ENCODE data around the gene BHLHA9. TPM values are rescaled to one million over a fixed set of nuclear protein-coding genes. Genes with fewer than 3 reads are reported as not detected.

Gene BHLHA9
- total and polyA plus RNA-seq, 8 donors: not detected

DNA sequence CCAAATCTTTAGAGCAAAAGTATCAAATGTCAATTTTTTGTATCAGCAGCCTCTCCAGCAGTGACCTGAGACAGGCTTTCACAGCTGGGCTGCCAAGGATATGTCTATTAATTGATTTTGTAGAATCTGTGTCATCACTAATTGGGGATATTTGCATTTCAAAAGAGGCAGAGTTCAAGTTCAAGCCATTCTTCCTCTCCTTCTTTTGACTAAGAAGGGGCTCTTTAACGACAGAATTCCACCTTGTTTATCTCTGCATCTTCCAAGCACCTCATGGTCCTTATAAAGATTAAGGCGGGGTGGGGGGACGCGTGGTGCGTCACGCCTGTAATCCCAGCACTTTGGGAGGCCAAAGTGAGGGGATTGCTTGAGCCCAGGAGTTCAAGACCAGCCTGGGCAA, 15.2 kb upstream of the BHLHA9 start:
- intact Hi-C loops (cut with DNase I): no loop called here
- DNase-seq (no peak), ATAC-seq (no peak)
- no peaks in the 10 kb centered on the region for H3K36me3 ChIP-seq
- H3K4me1 ChIP-seq: peaks cover 0 to 37% of the 10 kb centered on the region in 2 donors
- TF ChIP-seq, protein P1, sequence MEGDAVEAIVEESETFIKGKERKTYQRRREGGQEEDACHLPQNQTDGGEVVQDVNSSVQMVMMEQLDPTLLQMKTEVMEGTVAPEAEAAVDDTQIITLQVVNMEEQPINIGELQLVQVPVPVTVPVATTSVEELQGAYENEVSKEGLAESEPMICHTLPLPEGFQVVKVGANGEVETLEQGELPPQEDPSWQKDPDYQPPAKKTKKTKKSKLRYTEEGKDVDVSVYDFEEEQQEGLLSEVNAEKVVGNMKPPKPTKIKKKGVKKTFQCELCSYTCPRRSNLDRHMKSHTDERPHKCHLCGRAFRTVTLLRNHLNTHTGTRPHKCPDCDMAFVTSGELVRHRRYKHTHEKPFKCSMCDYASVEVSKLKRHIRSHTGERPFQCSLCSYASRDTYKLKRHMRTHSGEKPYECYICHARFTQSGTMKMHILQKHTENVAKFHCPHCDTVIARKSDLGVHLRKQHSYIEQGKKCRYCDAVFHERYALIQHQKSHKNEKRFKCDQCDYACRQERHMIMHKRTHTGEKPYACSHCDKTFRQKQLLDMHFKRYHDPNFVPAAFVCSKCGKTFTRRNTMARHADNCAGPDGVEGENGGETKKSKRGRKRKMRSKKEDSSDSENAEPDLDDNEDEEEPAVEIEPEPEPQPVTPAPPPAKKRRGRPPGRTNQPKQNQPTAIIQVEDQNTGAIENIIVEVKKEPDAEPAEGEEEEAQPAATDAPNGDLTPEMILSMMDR (IDR thresholded peaks at IDR 0.05): no peak
- no peaks in the 10 kb centered on the region for H3K9me3 ChIP-seq
- no peak overlapping the region for H3K27ac ChIP-seq
- H3K27me3 ChIP-seq: peaks cover 0 to 46% of the 10 kb centered on the region in 2 donors
- H3K4me3 ChIP-seq: no peak overlapping the region

DNA sequence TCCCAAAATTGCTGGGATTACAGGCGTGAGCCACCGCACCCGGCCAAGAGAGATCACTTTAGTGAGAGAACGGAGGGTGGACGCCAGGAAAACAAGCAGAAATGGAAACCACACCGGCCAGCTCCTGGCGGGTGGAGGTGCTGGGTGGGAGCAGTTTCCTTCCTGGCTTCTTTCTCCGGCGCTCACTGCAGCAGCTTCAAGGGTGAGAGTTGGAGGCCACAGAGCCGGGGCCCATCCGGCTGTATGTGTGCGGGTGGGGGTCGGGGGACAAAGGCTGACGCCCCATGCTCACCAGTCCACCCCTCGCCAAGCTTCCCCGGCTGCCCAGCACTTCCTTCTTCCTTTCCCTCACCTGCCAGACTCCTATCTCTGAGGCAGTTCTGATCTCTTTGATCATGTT, 13.5 kb upstream of the BHLHA9 start:
- ATAC-seq (no peak), DNase-seq (no peak)
- H3K27me3 ChIP-seq: peaks cover 0 to 58% of the 10 kb centered on the region in 2 donors
- no peak overlapping the region for H3K4me3 ChIP-seq
- TF ChIP-seq, protein P1 (IDR thresholded peaks at IDR 0.05): no peak
- intact Hi-C loops (cut with DNase I): no loop called here
- H3K4me1 ChIP-seq: peaks cover 0 to 40% of the 10 kb centered on the region in 2 donors
- no peaks in the 10 kb centered on the region for H3K36me3 ChIP-seq
- no peaks in the 10 kb centered on the region for H3K9me3 ChIP-seq
- H3K27ac ChIP-seq: no peak overlapping the region

DNA sequence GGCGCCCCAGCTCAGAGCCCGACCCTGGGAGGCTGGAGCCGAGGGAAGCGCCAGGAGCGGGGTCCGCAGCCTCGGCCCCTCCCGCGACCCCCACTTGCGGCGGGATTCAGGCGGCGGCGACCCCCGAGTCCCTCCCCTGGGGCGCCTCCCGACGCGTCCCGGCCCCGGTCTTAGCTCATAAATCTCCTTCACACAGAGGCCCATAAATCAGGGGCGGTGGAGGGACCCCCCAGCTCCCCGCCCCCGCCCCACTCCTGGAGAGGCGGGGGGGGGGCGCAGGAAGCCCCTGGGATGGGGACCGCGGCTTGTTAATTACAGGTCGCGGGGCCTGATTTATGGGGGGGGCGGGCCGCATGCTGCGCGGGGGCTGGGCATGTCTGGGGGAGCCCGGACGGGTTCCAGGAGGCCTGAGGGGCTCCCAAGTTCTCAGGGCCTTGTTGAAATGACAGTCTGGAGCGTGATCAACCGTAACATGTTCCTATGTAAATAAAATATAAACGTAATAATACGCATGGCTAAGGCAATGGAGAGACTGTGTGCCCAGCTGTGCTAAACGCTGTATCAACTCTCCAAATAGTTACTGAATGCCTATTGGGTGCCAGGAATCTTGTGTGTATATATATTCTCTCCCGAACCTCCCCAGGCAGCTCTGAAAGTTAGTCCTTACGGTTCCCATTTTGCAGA, 10.0 kb upstream of the BHLHA9 start:
- peaks cover 0 to 51% of the 10 kb centered on the region in 2 donors for H3K27me3 ChIP-seq
- DNase-seq (no peak), ATAC-seq (no peak)
- peaks cover 0 to 28% of the 10 kb centered on the region in 2 donors for H3K4me1 ChIP-seq
- intact Hi-C loops (cut with DNase I): no loop called here
- no peak overlapping the region for H3K27ac ChIP-seq
- H3K36me3 ChIP-seq: no peaks in the 10 kb centered on the region
- TF ChIP-seq, protein P1 (IDR thresholded peaks at IDR 0.05): no peak
- peak overlapping the region; percentile 37 to 40 for H3K4me3 ChIP-seq
- H3K9me3 ChIP-seq: no peaks in the 10 kb centered on the region

DNA sequence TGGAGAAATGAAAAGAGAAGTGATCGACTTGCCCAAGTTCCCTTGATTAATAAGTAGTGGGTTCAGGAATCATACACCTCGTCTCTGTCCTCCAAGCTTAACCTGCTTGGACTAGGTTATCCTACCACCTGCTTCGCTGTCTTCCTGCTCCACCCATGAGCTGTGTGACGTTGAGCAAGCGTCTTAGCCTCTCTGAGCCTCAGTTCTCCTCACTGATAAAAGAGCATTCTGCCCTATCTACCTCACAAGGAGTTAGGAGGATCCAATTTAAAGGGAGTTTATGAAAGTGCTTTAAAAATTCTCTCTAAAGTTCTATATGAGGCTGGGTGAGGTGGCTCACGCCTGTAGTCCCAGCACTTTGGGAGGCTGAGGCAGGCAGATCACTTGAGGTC, 9.5 kb upstream of the BHLHA9 start:
- no peak overlapping the region for H3K4me3 ChIP-seq
- H3K4me1 ChIP-seq: peaks cover 0 to 28% of the 10 kb centered on the region in 2 donors
- no peaks in the 10 kb centered on the region for H3K36me3 ChIP-seq
- H3K27ac ChIP-seq: no peak overlapping the region
- TF ChIP-seq, protein P1 (IDR thresholded peaks at IDR 0.05): no peak
- no peaks in the 10 kb centered on the region for H3K9me3 ChIP-seq
- ATAC-seq (no peak), DNase-seq (no peak)
- intact Hi-C loops (cut with DNase I): no loop called here
- peaks cover 0 to 46% of the 10 kb centered on the region in 2 donors for H3K27me3 ChIP-seq

DNA sequence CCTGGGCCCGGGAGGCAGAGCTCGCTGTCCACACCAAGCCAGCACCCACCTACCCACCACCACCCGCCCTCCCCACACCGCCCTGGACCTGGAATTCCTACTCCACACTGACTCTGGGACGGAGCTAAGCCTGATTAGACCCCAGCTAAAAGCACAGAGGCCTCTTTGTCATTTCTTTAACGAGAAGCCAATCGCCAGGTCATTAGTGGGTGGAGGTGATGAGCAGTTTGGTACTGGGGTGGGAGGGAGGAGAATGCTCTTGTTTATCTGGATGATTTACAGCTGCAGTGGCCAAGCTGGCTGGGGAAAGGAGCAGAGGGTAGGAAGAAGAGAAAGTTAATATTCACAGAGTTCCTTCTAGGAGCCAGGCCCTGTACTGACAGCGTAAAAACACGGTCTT, 6.0 kb upstream of the BHLHA9 start:
- no peak overlapping the region for H3K4me3 ChIP-seq
- intact Hi-C loops (cut with DNase I): no loop called here
- peaks cover 0 to 38% of the 10 kb centered on the region in 2 donors for H3K27me3 ChIP-seq
- H3K9me3 ChIP-seq: no peaks in the 10 kb centered on the region
- no peaks in the 10 kb centered on the region for H3K36me3 ChIP-seq
- peaks cover 0 to 29% of the 10 kb centered on the region in 2 donors for H3K4me1 ChIP-seq
- TF ChIP-seq, protein P1 (IDR thresholded peaks at IDR 0.05): no peak
- no peak for ATAC-seq
- DNase-seq: no peak
- no peak overlapping the region for H3K27ac ChIP-seq
